Bone marrow (tissue), 2 donors: ENCODE data around the gene LTBP1.

Source experiments
- DNase-seq, 2 donors: peaks; one replicate each; lab custom pipeline; 2025; lab: John Stamatoyannopoulos, UW

Gene LTBP1

DNA sequence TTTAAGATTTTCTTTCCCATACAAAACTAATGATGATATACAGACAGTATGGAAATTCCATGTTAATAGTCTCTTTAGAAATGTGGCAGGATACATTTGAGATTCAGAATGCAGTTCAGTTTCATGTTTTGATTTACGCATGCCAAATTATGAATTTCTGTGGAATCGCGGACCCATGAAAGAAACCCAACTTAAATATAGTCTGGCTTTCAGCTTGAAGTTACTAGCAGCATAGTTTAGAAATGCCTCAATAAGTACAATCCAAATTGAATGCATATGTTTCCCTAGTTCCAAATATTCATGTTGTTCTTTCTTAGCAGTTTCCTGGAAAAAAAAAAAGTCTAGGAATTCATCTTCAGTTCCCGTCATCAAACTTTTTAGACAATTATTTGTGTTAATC is 365.6 kb downstream of the LTBP1 start:
- no peak for DNase-seq

DNA sequence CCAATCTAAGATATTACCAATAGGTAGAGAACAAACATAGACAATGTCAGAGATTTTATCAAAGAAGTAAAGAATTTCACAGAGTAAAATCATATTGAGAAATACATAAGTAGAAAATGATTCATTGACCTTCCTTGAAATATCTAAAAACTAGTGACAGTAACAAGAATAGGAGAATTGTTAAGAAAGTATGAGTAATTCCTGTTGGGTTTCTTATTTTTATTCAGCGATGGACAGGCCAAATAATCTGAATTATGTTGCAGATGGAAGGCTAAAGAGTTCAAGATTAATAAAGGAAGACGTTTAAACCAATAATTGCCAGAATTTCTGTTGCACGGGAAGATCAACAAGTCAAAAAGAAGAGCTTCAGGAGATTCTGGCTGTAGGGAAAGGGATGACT is 366.3 kb downstream of the LTBP1 start:
- no peak for DNase-seq

GRCh38 chr2:33314541-33314940 is 367.8 kb downstream of the LTBP1 start:
- DNase-seq: no peak

DNA sequence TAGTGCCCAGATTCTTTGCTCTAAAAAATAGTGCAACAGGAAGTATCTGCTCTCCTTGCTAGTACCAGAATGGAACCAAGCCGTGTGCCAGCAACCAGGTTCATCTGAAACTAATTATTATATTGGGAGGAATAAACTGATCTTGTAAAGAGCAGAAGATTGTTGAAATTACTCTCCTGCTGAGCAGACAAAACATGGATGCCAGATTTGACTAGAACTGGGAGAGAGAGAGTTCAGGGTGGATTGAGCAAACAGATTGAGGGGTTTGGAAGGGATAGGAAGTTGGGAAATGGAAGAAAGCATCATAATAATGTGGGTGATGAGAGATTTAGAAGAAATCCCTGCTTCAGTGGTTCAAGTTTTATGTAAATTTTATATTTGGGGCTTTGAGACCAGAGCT is 369.6 kb downstream of the LTBP1 start:
- no peak for DNase-seq

DNA sequence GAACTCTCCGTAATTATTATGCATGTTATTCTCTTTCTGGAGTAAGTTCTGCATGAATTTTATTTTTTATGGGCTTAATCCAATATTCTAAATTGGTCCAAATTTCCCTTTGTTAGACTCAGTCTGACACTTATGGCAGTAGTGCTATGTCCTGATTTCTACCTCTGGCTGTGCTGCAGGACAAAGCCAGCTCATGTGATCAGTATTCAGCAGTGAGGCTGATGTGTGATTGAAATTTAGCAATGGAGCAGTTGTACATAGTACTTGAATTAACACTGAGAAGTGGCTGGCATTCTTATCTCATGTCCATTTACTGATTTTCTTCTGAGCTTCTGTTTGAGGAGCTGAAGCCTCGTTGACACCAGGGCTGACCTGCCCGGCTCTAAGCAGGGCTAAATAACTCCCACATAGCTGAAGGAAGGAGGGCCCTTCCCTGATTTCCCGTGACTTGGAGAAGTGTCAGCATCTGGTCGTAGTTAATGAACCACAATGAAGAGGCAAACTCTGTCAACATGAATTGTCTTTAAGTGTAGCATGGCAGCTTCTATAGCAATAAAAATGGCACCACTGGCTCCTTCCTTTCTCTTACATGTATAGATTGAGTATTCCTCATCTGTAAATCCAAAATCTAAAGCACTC is 370.7 kb downstream of the LTBP1 start:
- DNase-seq: no peak

- DNase-seq: no peak
Observed at GRCh38 chr2:33318456-33318855, 371.7 kb downstream of the LTBP1 start.

- no peak for DNase-seq
Observed at GRCh38 chr2:33320573-33320972, 373.8 kb downstream of the LTBP1 start.

GRCh38 chr2:33321236-33321771 is 374.6 kb downstream of the LTBP1 start:
- DNase-seq: no peak

DNA sequence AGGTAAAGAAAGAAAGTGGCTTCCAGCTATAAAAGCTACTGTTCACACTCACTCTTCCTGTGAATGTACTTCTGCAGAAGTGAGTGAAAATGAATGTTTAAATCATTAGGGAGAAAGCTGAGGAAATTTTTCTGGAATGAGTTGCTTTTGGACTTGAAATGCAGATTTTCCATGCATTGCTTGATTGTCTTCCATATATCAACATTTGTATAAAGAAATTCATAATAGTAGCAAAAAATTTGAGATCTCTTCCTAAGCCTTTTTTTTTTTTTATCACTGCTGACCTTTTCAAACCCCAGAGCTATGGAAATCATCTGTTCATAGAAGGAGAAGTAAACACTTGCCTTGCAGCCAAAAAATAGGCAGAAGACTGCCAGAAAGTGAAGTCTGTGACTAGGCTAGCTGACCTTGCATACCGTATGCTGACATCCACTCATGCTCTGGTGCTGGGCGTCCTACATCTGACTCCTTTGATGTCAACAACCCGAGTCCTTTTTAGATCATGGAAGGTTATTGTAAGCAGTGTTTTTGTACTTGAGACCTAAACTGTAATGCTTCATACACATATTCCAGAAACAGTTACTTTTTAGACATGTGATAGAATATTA is 375.2 kb downstream of the LTBP1 start:
- DNase-seq: no peak

DNA sequence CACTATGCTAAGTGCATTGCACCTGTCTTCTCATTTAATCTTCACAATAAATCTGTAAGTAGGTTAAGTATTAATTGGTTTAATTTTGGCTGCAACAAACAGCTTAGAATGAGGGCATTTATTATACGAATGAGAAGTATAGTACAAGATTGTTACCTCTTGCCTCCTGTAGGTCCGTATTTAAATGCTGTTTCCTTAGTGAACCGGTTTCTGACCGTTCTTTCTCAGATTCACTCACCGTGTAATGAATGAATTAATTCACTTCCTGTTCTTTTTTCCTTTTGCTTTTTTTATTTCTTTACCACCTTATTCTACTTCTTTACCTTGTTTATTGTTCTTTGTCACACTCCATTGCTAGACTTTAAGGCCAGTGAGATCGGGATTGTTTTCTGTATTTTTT is 375.9 kb downstream of the LTBP1 start:
- DNase-seq: no peak

GRCh38 chr2:33323957-33324356 is 377.2 kb downstream of the LTBP1 start:
- DNase-seq: no peak

GRCh38 chr2:33326100-33326499 is 379.3 kb downstream of the LTBP1 start:
- no peak for DNase-seq

DNA sequence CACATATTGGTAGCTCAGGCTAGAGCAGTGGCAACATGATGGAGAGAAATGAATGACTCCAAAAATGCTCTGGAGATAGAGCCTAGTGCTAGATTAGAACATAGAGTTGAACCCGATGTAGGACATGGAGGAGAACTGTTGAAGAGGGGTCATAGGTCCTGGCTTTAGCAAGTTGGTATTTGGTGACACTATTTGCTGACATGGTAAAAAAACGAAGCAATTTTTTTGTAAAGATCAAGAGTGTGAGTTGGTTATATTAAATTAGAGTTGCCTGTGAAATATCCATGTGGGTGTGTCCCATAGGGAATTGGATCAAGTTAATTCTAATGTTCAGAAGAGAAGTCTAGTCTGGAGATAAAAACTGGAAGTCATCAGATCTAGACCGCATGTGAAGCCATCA is 386.7 kb downstream of the LTBP1 start:
- DNase-seq: no peak

- no peak for DNase-seq
Observed at GRCh38 chr2:33334083-33334482, 387.3 kb downstream of the LTBP1 start.

GRCh38 chr2:33335516-33335915 is 388.8 kb downstream of the LTBP1 start:
- DNase-seq: no peak

GRCh38 chr2:33336036-33336625 is 389.4 kb downstream of the LTBP1 start:
- no peak for DNase-seq

DNA sequence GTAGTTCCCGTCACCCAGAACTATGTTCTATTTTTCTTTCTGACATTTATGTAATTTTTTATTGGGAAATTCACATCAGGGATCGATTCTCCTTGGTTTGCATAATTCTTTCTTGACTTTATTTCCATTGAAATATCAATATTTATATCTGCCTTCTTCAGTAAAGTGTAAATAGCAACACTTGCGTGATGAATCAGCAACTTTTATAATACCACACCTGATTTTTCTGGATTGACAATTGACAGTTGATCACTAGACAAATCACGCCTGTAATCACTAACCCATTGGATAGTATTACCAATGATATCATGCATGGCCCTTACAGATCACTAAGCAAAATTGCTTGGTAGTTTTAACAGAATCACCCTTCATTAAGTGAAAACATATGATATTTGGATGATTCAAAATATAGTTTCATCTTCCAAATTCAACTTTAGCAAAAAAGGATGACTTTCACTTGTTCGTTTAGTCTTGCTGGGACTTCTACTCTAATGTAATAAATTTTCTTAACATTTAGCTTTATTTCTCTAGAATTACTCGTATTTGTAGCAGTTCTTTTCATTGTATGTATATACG is 390.7 kb downstream of the LTBP1 start:
- DNase-seq: no peak

- no peak for DNase-seq
Observed at GRCh38 chr2:33337981-33338380, 391.2 kb downstream of the LTBP1 start.

- no peak for DNase-seq
Observed at GRCh38 chr2:33339269-33339668, 392.5 kb downstream of the LTBP1 start.

DNA sequence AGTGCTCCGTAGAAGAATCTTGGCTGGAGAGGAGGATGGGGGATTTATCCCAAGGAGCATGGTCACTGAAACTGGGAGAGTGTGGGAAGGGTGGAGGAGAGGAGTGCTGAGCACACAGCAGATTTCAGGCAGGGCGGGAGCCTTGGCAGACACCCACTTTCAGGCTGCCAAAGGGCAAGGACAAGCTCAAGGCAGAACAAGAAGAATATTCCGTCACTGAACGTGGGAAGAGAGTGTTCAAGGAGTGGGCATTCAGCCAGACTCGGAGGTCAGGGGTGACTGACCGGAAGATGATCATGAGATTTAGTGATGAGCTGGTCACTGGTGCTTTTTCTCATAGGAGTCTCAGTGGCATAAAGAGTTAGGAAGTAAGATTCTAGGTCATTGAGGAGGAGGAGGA is 393.5 kb downstream of the LTBP1 start:
- no peak for DNase-seq

GRCh38 chr2:33342171-33342570 is 395.4 kb downstream of the LTBP1 start:
- DNase-seq: no peak

- no peak for DNase-seq
Observed at GRCh38 chr2:33342705-33343104, 396.0 kb downstream of the LTBP1 start.

DNA sequence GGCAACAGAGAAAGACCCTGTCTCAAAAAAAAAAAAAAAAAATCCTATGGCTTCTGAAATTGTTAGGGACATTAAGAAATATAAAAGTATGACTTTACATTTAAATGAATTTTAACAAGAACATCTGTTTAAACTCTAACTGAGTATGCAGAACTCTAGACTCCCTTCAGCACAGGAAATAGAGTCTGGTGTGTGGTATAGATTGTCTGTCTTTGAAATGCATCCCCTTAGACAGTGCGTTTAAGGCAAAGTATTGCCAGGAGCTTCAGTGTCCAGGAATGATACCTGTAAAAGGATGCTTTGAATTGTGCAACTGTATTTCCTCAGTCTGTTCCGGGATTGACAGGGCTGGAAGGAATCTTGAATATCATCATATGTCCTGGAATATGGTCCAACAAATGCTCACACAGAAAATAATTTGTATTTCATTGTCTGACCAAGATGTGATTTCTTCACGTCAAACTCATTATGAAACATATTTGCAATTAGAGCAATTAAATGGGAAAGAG is 396.7 kb downstream of the LTBP1 start:
- no peak for DNase-seq
